Left renal pelvis (tissue), 4 donors: ENCODE data around the gene SLC25A51. TPM values are rescaled to one million over a fixed set of nuclear protein-coding genes. Genes with fewer than 3 reads are reported as not detected.

ENCODE experiments used
- DNase-seq, 4 donors: peaks; one replicate each; pipeline ENCODE4 v3.0.0-alpha.2; 2013; ENCODE audit warnings: low read depth in 4 of 4, low spot score in 3 of 4
- polyA plus RNA-seq, 4 donors: library from polyadenylated mRNA; unstranded; fragments of 120-200 nt; gene quantifications; one replicate each; pipeline ENCODE4 v1.2.1, GENCODE V29; 2013; ENCODE audit not compliant: insufficient read length in 4 of 4

SLC25A51 gene
- polyA plus RNA-seq, 4 donors, result 16.1 to 20.3 (median 16.8) TPM

DNA sequence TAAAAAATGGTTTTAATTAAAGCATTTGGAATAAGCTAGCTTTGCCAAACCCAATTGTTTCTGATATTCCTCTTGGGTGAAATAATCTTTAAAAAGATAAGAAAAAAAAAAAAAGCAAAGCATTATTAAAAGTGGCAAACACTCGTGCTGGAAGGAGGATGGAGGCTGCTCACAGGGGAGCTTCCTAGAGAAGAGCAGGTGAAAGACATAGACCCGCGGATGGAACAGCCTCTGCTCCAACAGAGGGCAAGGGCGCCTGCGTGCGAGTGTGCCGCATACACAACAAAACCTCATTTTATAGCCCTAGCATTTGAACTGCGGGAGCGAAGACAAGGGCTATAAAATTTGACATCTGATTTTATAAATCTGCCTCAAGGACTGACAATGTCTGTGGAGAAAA, 33.4 kb upstream of the SLC25A51 start:
- no peak for DNase-seq

DNA sequence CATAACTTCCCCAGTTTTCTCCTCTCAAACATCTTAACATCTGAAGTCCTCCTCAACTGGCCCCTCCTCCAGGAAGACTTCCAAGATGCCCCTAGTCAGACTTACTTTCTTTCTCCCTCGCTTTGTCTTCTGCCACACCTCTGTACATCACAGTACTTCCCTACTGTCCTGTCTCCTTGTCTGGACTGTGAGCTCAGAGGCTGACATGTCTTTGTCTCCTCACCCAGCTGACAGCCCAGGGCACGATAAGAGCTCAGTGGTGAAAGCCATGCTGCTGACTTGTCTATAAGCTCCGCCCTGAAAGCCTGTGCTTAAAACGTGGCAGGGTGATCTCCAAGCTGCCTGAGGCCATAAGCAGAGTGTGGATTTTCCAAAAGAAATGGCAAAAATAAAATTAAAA, 33.0 kb upstream of the SLC25A51 start:
- DNase-seq, result no peak

DNA sequence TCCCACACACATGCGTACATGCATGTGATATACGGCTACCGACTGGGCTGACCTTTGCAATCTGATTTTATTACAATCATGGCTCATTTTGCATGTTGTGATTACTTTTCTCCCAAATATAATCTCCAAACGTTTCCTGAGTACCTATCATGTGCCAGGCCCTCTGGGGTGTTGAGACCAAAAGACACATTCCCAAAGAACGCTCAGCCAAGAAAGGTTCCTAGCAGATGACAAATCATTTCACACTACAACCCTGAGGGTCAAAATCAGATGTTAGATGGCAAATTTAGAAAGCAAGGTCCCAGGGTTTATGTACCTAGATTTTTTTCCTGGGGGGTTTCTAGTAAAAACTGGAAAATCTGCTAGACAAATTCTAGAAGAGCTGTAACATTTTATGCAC, 32.4 kb upstream of the SLC25A51 start:
- no peak for DNase-seq

DNA sequence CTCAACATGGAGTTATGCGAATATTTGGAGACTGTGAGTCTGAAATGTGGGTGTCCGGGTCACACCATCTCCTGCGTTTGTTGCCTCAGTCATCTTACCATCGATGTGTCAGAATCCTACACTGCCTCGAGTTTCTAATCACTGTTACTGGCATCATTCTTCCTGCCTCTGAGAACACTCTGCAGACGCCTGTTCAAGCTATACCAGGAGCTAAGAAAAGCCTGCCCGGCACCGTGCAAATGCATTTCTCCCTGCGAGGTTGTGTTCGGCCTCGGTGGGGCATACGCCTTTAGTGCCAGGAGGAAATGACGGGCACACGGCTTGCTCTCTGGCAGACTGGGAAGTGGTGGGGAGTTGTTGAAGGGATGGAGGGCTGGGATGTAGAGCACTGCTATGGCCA, 31.2 kb upstream of the SLC25A51 start:
- DNase-seq, result no peak

DNA sequence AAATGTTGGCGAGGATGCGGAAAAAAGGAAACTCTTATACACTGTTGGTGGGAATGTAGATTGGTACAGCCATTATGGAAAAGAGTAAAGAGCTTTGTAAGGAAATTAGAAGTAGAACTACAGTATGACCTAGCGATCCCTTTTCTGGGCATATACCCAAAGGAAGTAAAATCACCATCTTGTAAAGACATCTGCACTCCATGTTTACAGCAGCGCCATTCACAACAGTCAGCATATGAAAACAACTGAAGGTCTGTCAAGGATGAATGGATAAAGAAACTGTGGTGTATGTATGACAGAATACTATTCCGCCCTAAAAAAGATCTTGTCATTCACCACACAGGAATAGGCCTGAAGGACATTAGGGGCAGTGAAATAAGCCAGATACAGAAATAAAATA, 27.7 kb upstream of the SLC25A51 start:
- no peak for DNase-seq

DNA sequence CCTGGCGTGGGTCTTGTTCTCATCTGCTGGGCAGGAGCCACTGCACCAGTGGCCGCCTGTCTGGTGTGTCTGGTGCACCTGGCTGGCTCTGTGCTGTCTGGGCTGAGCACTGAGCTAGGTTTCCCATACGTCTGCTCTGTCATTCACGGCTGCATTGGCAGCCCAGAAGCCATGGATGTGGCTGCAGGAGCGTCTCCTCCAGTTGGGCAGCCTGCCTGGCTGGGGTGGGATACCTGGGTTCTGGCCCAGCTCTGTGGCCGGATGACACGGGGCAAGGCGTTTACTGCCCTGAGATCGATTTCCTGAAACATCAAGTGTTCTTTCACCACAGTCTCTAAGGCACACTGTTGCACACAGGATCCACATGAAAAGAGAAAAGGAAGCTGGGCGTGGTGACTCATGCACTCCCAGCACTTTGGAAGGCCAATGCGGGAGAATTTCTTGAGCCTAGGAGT, 25.5 kb upstream of the SLC25A51 start:
- DNase-seq, result no peak

DNA sequence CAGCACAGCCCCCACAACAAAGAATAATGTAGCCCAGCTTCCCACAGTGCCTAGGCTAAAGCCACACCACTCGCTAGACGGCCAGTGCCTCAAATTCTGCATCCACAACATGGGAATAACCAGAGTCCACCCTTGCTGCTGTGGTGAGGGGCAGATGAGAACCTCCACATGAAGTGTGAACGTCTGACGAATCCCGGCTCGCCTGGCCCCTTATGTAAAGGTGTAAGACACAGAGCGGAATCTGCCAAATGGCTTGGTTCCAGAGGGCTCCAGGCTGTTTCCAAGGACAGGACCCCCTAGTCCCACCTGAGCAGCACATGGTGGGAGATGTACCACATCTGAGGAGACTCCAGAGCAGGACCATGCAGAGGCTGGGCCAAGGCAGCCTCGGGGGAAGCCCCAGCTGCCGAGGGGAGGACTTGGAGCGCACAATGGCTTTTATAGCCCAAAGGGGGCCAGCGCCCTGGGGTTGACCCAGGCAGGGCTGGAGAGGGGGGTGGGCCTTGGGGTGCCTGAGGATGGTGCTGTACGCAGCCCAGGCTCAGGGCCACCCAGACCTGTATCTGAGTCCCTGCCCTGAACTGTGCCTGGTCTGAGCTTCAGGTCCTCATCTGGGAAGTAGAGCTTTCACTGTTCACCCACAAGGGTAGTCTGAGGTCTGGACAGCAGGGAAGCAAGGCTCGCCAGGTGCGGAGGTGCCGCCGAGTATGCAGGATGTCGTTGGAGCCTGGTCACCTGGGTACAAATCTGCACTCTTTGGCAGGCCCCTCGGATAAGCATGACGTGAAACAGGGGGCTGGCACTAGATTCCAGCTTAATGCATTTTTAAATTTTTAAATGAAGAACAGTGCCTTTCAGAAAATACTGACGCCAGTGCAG, 24.9 kb upstream of the SLC25A51 start:
- no peak for DNase-seq

DNA sequence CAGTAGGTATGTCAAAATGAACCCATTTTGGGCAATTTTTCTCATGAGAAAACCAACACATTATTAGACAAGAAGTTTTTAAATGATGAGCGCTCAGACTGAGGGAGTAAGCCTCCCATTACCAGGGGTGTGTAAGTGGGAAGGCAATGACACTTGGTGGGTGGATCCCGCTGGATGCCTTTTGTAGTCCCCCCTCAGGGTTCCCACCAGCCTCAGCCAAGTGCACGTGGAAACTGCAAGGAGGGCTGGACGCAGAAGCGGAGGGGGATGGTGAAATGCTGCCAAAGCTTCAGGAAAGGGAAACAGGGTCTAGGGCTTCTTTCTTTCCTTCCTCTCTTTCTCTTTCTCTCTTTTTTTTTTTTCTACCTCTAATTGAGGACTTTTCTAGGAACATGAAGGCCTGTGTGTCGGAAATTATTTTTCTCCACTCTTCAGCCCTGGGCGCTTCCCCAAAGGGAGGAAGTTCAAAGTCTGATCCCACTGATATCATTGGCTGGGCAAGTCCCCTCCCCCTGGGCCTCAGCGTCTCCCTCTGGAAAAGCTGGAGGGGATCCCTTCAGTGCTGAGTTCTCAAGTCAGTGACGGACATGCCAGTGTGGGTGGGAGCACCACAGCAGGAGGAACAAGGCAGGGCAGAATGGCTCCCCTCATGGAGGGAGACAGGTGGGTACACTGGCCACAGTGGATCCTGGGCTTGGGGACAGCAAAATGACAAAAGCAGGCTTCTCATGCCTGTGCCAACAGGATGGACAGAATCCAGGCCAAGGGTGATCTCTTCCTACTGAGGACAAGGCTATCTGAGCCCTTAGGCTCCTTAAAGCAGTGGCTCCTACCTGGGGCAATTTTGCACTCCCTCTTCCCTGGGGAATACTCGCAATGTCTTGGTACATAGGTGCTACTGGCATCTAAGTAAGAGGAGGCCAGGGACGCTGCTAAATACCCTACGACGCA, 23.9 kb upstream of the SLC25A51 start:
- DNase-seq, result no peak

DNA sequence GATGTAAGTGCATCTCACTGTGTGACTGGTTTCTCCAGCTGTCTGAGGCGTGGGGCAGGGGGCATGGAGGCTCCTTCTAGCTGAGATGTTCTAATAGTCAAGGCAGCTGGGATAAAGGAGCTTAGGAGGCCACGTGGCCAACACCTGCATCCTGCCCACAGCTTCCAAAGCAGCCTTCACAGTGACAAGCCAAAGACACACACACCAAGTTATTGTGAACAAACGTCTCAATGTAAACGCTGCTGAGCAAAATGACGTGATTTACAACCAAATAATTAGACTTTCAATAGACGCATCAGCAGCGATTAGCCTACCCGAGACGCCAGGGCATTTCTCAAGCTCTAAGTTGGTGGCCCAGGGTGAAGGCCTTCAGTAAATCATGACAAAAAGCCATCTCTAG, 23.2 kb upstream of the SLC25A51 start:
- DNase-seq, result no peak

DNA sequence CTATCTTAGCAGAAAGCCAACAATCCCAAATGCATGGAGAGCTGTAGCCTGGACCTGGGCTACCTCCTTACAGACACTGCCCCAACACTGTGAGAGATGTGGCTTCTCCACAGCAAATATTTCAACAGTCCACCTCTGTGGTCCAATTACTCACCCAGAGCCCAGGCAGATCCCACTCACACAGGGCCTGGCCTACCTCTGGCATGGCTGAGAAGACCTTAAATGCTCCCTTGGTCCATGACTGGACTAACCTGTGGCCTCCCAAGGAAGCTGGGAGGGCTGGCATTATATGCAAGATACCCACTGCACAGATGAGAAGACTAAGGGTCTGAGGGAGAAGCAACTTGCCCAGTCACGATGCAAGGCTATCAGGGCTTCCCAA, 22.8 kb upstream of the SLC25A51 start:
- no peak for DNase-seq

DNA sequence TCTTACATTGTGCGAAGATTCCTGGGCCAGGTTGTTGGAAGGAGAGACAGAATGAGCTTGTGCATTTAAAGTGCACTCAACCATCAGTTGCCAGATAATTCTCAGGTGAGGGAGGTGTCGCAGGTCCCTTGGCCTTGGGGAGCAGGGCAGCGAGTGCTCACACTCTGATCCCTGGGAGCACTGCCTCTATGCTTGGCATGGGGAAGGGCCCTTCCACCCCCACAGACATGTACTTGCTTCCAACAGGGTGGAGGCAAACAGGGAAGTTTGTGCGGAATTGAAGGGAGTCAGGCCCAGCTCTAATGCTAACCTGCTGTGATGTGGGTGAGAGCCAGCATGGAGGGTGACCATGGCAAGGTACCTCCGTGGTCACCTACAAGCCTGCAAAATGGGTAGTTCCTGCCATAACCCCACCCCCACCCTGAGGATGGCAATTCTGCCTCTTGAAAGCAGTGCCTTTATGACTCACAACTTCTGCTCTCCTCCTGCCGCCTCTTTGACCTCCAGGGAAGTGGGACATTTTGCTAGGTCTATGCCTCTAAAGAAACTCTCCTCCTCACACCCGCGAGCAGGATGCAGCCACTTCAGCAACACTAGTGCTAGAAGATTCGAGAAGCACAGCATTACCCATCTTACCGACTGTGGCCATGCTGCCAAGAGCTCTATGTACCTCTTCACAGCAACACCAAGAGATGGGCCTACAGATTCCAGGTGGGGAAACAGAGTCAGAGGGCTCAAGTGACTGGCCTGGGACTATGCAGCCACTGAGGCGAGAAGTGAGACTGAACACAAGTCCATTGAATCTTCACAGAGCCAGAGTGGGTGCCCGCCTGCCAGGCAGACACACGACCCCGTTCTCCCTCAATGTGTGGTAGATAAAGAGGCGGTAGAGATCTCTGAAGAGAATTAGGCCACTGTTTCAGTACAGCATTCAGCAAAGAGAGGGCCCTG, 22.1 kb upstream of the SLC25A51 start:
- DNase-seq, result no peak

DNA sequence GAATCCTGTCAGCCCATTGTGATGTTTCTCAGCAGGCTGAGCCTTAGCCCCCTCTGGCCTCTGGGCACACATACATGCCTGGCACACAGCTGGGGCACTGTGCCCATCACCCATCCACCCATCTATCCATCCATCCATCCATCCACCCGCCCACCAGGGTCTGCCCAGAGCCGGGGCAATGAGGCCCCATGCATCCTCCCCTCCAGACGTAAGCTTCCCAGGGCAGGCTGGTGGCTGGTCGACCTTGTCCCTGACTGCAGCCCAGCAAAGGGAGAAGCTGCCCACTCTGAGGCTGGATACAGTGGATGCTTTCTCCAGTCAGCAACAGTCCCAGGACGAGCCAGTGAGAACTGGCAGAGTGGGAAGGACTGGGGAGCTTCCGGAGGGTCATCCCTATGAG, 21.1 kb upstream of the SLC25A51 start:
- DNase-seq, result no peak

DNA sequence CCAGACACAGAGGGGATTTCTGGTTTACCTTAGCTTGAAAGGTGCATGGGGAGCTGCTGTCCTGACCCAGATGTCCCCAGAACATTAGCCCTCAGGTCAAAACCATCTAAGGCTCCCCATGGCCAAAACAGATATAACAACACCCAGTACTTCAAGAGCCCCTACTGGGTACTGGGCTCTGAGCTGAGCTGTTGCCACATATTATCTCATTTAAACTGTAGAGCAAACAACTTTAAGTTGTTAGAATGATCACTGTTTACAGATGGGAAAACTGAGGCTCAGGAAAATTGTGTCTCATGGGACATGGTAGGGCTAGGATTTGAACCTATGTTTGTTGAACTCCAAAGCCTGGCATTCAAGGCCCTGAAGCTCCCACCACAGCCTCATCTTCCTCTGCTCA, 20.6 kb upstream of the SLC25A51 start:
- DNase-seq, result no peak

DNA sequence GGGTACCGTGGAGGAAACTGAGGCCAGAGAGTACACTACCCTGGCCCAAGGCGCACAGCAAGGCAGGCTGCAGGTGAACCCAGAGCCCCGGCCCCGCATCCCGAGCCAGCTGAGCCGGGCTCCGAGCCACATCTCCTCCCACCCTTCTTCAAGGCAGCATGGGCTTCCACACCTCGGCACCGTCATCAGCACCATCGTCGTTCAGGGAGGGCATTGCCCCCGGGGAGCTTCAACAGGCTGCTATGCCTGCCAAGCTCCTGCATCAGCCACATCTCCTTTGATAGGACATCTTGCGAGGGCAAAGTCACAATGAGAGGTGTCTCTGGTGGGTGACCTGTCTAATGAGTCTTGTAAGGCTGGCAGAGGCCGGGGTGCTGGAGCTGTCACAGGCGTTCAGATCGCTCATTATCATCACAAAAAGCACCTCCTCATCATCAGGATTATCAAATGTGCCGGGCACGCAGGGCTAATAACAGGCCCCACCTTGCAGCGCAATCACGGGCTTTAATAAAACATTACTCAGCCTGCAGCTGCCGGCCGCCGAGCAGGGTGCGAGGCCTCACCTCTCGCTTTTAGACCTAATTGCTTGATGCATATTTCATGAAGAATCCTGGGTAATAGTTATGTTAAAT, 20.0 kb upstream of the SLC25A51 start:
- DNase-seq, result no peak

DNA sequence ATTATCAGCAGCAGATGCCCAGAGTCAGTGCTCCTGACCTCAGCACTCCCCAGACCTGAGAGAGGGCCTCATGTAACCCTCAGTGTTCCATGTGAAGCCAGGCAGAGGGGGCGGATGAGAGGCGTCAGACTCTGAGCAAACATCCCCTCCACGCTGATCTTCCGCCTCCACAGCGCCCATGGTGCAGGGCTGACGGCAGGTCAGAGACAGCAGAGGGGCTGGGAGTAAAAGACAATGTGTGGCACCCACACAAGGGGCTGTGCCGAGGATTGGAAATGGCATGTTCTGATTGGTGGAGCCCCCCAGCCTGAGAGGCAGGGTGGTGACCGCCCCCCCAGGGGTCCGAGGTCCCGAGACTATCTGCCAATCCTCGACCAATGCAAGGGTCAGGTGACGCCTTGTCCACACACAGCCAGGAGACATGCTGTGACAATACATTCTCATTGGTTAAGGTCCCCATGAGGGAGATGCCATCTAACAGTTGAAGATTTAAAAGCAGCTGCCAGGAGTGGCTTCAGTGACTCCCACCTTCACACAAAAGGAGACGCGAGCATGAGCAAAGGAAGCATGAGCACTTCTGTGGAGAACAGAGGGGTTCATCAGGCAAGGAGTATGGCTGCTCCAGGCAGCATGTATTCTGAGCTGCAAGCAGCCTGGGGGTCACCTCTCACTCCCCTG, 19.3 kb upstream of the SLC25A51 start:
- no peak for DNase-seq

DNA sequence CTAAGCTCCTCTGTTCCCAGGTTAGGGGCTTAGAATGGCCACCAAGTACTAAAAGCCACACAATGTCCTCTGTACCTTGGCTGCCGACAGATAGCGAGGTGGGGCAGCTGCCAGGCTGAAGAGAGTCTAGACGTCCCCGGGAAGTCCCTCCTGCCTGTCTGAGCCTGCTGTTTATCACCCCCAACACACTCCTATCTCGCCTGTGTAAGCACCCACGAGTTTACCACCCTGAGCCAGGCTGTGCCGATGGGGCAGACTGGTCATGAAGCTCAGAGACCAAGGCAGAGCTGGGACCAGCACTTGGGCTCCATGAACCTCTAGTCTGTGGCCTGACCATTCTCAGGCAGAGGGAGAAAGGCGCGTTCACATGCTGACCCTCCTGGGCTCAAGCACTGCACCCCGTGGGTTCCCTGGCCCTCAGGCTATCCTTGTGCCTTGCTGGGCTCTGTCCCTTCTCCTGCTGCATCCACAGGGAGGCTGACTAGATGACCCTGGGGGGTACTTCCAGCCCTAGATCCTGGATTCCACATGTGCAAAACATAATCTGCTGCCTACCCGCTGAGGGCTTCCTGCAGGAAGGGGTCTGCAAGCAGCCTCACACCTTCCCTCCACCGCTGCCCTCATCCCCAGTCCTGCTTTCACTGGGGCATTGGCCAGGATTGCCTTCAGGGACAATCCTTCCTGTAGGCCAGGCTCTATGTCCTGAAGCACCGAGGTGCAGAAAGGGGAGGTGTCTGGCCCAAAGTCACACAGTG, 18.6 kb upstream of the SLC25A51 start:
- DNase-seq, result no peak

DNA sequence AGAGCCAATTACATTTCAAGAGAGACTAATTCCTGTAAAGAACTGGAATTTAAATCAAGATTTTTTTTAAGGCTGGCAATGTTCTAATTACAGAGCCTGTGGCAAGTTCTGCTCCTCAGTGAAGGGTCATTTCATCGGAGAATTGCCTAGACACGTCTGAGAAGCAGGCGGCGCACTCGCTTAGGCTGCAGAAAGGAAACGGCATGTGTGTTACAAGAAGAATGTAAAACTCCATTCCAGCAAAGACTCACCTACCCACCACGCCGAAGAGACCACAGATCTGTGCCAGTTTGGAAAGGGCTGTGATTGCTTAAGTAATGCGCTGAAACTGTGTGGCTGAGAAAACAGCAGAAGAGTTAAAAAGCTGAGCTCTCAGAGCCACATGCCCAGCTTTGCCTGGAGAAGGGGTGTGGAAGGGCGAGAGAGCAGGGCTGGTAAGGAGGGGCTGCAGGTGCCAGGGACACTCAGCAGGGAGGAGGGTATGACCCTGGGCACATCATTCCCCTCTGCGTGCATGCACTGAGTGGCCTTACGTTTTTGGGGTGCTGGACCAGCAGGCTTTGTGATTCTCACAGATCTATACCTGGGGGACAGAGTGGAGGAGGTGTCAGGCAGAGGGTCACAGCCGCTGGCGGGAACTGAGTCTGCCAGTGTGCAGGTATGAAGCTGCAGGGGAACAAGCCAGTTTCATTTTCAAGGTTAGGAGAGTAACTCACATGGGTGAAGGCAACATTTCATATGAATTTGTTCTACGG, 17.8 kb upstream of the SLC25A51 start:
- DNase-seq, result no peak

DNA sequence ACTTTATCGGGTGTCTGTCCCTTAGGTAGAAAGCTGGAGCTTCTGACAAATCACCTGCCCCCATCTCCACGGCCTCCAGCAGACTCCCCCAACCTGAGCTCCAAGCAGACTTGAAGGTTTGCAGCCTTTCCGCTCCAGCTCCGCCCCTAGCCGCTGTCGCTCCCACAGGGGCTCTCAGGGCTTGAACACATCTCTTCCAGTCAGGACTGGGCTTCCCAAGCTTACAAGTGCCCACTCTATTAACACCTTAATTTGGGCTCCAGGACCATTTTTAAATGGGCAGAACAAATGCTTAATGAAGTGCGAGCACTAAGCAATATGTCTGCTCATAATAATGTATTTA, 17.2 kb upstream of the SLC25A51 start:
- DNase-seq, result no peak
